Prostate gland (tissue), 2 donors: ENCODE measurements around the gene MT1HL1.
"Not testable (repeated sequence)": the region's sequence is repeated elsewhere in the genome, so short reads cannot be mapped to it uniquely, and the experiment has no call there.

Experiments
- POLR2A ChIP-seq: fragments of 450-650 bp; IDR thresholded peaks from one replicate; pipeline ENCODE4 v1.6.1; 2016; ENCODE audit warnings: antibody characterized with exemption, mild to moderate bottlenecking
- POLR2AphosphoS5 ChIP-seq: sonication (generic); formaldehyde crosslinking; IDR thresholded peaks from one replicate; pipeline ENCODE4 v1.6.1; 2017; ENCODE audit warnings: antibody characterized with exemption
- TF ChIP-seq, protein P1 (sequence below), 4 experiments: fragments of 200-600 bp in 2 of 4; fragments of 450-650 bp in 2 of 4; sonication (generic) in 2 of 4; IDR thresholded peaks; 1 replicate in 3 of 4; 2 replicates in 1 of 4; pipeline ENCODE4 v1.5.1; 2016 to 2019; ENCODE audit warnings: antibody characterized with exemption in 4 of 4, mild to moderate bottlenecking in 2 of 4, moderate library complexity in 2 of 4

DNA sequence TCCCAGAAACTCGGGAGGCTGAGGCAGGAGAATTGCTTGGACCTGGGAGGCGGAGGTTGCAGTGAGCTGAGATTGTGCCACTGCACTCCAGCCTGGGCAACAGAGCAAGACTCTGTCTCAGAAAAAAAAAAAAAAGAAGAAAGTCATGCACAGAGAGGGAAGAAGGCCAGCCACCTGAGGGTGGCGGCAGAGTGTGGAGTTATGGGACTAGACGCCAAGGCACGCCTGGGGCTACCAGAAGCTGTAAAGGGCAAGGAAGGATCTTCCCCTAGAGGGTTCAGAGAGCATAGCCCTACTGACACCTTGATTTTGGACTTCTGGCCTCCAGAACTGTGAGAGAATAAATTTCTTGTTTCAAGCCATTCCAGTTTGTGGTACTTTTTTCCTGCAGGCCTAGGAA is 30.2 kb downstream of the MT1HL1 start:
- not testable (repeated sequence) for TF ChIP-seq POLR2A, POLR2AphosphoS5
- TF ChIP-seq, protein P1, sequence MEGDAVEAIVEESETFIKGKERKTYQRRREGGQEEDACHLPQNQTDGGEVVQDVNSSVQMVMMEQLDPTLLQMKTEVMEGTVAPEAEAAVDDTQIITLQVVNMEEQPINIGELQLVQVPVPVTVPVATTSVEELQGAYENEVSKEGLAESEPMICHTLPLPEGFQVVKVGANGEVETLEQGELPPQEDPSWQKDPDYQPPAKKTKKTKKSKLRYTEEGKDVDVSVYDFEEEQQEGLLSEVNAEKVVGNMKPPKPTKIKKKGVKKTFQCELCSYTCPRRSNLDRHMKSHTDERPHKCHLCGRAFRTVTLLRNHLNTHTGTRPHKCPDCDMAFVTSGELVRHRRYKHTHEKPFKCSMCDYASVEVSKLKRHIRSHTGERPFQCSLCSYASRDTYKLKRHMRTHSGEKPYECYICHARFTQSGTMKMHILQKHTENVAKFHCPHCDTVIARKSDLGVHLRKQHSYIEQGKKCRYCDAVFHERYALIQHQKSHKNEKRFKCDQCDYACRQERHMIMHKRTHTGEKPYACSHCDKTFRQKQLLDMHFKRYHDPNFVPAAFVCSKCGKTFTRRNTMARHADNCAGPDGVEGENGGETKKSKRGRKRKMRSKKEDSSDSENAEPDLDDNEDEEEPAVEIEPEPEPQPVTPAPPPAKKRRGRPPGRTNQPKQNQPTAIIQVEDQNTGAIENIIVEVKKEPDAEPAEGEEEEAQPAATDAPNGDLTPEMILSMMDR (IDR thresholded peaks at IDR 0.05) = not testable (repeated sequence)
